Measurements from ENCODE around the gene KMT2D. TPM values are rescaled to one million over a fixed set of nuclear protein-coding genes. Genes with fewer than 3 reads are reported as not detected.

The KMT2D gene
- total RNA-seq, 6 experiments from 2014 or later = 28.6 to 35.4 (median 33.3) TPM

GRCh38 chr12:49059299-49060171 is 1.1 kb downstream of the KMT2D start:
- H3K27ac ChIP-seq = peak overlapping the region; percentile 90 to 98 (median 97)
- intact Hi-C loops (cut with DNase I) = loop anchor here in 1 of 2 donors (10.0 kb wide), 1 partner anchor 65 kb away; no protein-coding TSS in a partner anchor
- peak overlapping the region; percentile 94 to 99 (median 95) for H3K4me3 ChIP-seq
- peaks cover 0 to 5% (median 2%) of the 10 kb centered on the region in 4 donors for H3K36me3 ChIP-seq
- WGBS (ENCODE audit: insufficient coverage, low coverage, low lambda C conversion rate, missing lambda C conversion rate) = 0% methylated on average over 17 of the region's 70 CpGs
- no peak for TF ChIP-seq CTCF (IDR thresholded peaks at IDR 0.05)
- TF ChIP-seq POLR2A (IDR thresholded peaks at IDR 0.05) = no peak
- peaks cover 0 to 54% (median 16%) of the 10 kb centered on the region in 4 donors for H3K4me1 ChIP-seq
- DNase-seq (peak in 2 of 3 donors; percentile 72 to 75), ATAC-seq (peak in 2 of 4 donors; percentile 10 to 15)
- H3K9me3 ChIP-seq = no peaks in the 10 kb centered on the region
- H3K27me3 ChIP-seq = no peaks in the 10 kb centered on the region

DNA sequence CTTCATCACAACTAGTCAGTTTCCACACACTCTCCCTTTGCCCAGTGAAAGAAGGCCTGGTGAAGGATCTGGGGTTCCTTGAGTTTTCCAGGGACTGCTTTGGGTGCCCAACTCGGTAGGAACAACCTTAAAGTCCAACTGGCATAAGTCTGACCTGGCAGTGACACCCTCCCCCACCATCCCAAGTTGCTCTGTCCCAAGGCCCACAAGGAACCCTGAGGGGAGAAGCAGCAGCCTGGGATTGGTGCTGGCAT is 1.6 kb downstream of the KMT2D start:
- WGBS (ENCODE audit: insufficient coverage, low coverage, low lambda C conversion rate, missing lambda C conversion rate) = 0% methylated on average over 1 of the region's 1 CpG
- intact Hi-C loops (cut with DNase I) = no loop called here
- Histone ChIP-seq H3K36me3 (peaks cover 0 to 11% (median 2%) of the 10 kb centered on the region in 4 donors), H3K4me1 (peaks cover 0 to 48% (median 14%) of the 10 kb centered on the region in 4 donors), H3K27ac (peak overlapping the region; percentile 90 to 98 (median 97)), H3K9me3 (no peaks in the 10 kb centered on the region), H3K4me3 (peak overlapping the region; percentile 94 to 99 (median 95)), H3K27me3 (no peaks in the 10 kb centered on the region)
- DNase-seq = no peak
- ATAC-seq = no peak
- TF ChIP-seq POLR2A (IDR thresholded peaks at IDR 0.05) = no peak
- no peak for TF ChIP-seq CTCF (IDR thresholded peaks at IDR 0.05)

GRCh38 chr12:49058366-49059044 is 2.1 kb downstream of the KMT2D start:
- Histone ChIP-seq H3K4me1 (peaks cover 0 to 48% (median 14%) of the 10 kb centered on the region in 4 donors), H3K9me3 (no peaks in the 10 kb centered on the region), H3K36me3 (peaks cover 0 to 16% (median 6%) of the 10 kb centered on the region in 4 donors), H3K4me3 (peak overlapping the region; percentile 94 to 99 (median 95)), H3K27ac (peak overlapping the region in 2 of 3 donors; percentile 97 to 98), H3K27me3 (no peaks in the 10 kb centered on the region)
- DNase-seq = no peak
- no peak for TF ChIP-seq POLR2A (IDR thresholded peaks at IDR 0.05)
- TF ChIP-seq CTCF (IDR thresholded peaks at IDR 0.05) = no peak
- WGBS (ENCODE audit: insufficient coverage, low coverage, low lambda C conversion rate, missing lambda C conversion rate) = 0% methylated on average over 2 of the region's 5 CpGs
- intact Hi-C loops (cut with DNase I) = no loop called here
- no peak for ATAC-seq

DNA sequence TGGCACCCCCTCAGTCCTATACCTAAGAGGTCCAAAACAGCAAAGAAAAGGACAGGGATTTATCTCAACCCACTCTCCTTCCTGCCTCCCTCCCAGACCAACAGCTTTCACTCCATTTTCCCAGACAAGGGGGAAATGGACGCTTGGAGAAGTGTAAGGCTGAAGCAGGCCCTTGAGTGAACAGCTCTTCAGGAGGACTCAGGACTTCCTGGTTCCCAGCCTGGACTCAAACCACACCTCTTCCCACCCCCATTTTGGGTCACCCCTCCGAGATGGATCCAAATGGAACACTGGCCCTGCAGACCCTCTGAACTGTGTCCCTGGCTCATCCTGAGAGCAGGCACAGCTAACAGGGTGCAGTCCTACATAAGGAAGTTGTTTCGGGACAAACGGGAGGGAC is 2.7 kb downstream of the KMT2D start:
- 7% methylated on average over 3 of the region's 4 CpGs for WGBS (ENCODE audit: insufficient coverage, low coverage, low lambda C conversion rate, missing lambda C conversion rate)
- ATAC-seq (no peak), DNase-seq (peak in 1 of 3 donors; percentile 49)
- peaks cover 0 to 22% (median 10%) of the 10 kb centered on the region in 4 donors for H3K36me3 ChIP-seq
- peaks cover 0 to 48% (median 14%) of the 10 kb centered on the region in 4 donors for H3K4me1 ChIP-seq
- intact Hi-C loops (cut with DNase I) = no loop called here
- no peak for TF ChIP-seq POLR2A (IDR thresholded peaks at IDR 0.05)
- H3K9me3 ChIP-seq = no peaks in the 10 kb centered on the region
- no peaks in the 10 kb centered on the region for H3K27me3 ChIP-seq
- peak overlapping the region; percentile 94 to 99 (median 95) for H3K4me3 ChIP-seq
- peak overlapping the region in 1 of 3 donors; percentile 47 for H3K27ac ChIP-seq
